Right ventricle myocardium superior (tissue), 1 donor: ENCODE data around the gene GAD2. TPM values are rescaled to one million over a fixed set of nuclear protein-coding genes. Genes with fewer than 3 reads are reported as not detected.

Source experiments
- ATAC-seq: fragments of 200-7000 bp; cut with Tn5 transposase; one replicate; pipeline ENCODE4 v1.9.1; 2020; ENCODE audit warnings: mild to moderate bottlenecking; ENCODE audit not compliant: poor library complexity
- DNase-seq: peaks from one replicate; pipeline ENCODE4 v3.0.0-alpha.2; 2020
- intact Hi-C: fragments of 100-400 bp; cut with DNase I; formaldehyde crosslinking; loops from one replicate; pipeline ENCODE4 v1.11.2; 2022
- long read RNA-seq: library from polyadenylated mRNA; unstranded; transcript quantifications from one replicate; pipeline ENCODE4 v2.0.0, GENCODE V29; 2021
- total RNA-seq: library from RNA; stranded (reverse); fragmentation: NEBNext Ultra II Directional; extraction: Animal tissue kit (Norgen Biotek cat#: 25700); gene quantifications from one replicate; pipeline ENCODE4 v1.2.1, GENCODE V29; 2021
- donor health status: DM: no; HTN: yes; CAD: no; lungs with severe emphysema.

The GAD2 gene
- total RNA-seq: not detected
- long read RNA-seq: 0 reads

DNA sequence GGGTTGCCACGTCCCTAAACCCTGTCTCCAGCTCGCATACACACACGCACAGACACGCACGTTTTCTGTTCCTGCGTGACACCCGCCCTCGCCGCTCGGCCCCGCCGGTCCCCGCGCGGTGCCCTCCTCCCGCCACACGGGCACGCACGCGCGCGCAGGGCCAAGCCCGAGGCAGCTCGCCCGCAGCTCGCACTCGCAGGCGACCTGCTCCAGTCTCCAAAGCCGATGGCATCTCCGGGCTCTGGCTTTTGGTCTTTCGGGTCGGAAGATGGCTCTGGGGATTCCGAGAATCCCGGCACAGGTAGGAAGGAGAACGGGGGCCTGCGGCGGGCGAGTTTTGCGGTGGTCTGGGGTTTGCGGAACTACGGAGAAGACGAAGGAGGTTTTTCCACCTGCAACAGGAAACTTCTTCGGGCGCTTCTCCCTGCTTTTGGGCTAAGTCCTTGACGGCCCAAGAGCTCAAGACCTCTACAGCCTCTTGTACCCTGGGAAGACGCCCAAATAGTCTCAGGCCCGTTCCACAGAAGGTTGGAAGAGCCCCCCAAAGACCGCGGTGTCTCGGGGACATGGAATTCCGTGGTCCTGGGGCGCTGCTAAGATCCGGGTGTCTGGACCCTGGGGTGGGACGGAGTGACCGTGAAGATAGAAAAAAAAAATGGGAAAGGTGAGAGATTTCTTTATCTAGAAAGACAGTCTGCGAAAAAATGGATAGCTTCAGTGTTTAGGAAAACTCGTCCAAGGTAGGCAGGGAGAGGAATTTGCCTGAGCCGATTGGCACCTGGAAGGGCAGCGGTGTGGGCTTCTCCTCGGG, at the start of gene GAD2:
TSS of gene GAD2 (plus strand) at position 190 of the 811 bp plus-strand sequence. CDS start at position 226, 36 bp downstream.
- ATAC-seq (no peak), DNase-seq (no peak)
- intact Hi-C loops: no loop called here

GRCh38 chr10:26169466-26169865, 47.1 kb upstream of the GAD2 start:
- ATAC-seq (no peak), DNase-seq (no peak)
- intact Hi-C loops: no loop called here

DNA sequence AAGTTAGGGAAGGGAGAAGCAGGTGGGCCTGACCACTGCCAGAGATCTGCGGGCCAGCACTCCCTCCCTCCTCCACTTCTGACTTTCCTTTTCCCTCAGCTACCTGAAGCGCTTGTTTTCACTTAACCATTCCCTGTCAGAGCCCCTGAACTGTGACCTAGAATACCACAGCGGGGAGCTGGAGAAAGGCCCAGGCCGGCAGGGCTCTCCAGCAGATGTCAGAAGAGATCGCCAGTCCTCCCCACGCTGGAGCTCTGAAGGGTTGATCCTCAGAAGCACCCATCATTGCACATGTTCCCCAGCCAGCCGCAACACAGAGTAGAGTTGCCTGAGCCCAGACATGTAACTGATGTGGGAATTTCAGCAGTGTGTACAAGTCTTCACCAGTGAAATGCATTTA, 44.4 kb upstream of the GAD2 start:
- DNase-seq (no peak), ATAC-seq (no peak)
- intact Hi-C loops: no loop called here

- DNase-seq: no peak
- ATAC-seq: no peak
- intact Hi-C loops: no loop called here
Measured at GRCh38 chr10:26173837-26174236, 42.7 kb upstream of the GAD2 start.

- intact Hi-C loops: no loop called here
- no peak for DNase-seq
- ATAC-seq: no peak
Measured at GRCh38 chr10:26177341-26177740, 39.2 kb upstream of the GAD2 start.

GRCh38 chr10:26194275-26194674, 22.3 kb upstream of the GAD2 start:
- ATAC-seq (no peak), DNase-seq (no peak)
- intact Hi-C loops: no loop called here

DNA sequence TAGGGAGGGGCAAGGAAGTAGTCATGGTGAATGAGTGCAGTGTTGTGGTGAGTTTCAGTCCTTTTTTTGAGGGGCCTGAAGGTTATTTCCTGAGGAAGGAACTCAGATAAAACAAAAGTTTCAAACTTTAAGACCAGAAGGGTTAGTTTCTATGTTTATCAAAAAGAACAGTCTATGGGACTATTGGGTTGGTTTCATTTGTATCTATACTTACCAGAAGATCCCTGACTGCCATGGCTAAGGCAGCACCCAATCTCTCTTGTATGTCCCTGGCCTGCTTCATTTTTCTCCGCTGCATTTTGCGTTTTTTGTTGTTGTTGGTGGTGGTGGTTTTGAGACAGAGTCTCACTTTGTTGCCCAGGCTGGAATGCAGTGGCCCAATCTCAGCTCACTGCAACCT, 19.3 kb upstream of the GAD2 start:
- ATAC-seq: no peak
- intact Hi-C loops: no loop called here
- no peak for DNase-seq

DNA sequence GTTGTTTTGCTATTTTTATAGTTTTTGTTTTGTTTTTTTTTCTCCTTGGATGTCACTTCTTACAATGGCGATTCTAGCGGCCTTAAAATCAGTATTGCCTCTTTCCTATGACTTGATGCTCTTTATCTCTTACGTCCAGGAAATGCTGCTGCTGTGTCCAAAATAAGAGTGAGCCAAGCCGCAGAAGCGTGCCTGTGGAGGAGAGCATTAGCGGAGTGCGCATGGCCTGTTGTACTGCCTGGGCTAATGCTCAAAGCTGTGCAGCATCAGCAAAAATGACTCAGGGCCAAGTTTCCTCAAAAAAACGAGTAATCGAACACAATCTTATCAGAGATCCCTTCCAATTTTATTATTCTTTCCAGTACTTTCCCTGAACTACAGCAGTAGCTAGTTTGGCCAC, 18.5 kb upstream of the GAD2 start:
- no peak for ATAC-seq
- DNase-seq: no peak
- intact Hi-C loops: no loop called here

- intact Hi-C loops: no loop called here
- DNase-seq (no peak), ATAC-seq (no peak)
Measured at GRCh38 chr10:26199841-26200240, 16.7 kb upstream of the GAD2 start.

- DNase-seq (no peak), ATAC-seq (no peak)
- intact Hi-C loops: no loop called here
Measured at GRCh38 chr10:26205223-26205622, 11.4 kb upstream of the GAD2 start.

GRCh38 chr10:26211781-26212444, 4.7 kb upstream of the GAD2 start:
- no peak for DNase-seq
- intact Hi-C loops: no loop called here
- ATAC-seq: no peak

DNA sequence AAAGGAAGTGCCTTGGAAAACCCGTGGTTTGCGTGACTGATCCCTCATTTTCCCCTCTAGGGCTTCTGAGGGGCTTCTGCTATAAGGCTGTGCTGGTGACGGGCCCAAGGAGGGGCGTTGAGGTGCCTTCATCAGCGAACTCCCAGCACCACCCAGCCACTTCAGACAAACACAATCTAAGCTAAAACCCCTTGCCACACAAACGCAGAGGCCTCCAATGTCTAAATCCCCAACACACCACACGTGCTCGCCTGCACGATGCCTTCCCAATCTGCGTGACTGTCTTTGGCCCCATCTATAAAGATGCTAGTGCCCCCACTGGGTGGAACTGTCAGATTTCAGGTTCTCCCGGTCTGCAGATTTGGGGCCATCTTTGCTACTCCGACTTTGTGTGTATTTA, 4.1 kb upstream of the GAD2 start:
- DNase-seq (no peak), ATAC-seq (no peak)
- intact Hi-C loops: no loop called here

DNA sequence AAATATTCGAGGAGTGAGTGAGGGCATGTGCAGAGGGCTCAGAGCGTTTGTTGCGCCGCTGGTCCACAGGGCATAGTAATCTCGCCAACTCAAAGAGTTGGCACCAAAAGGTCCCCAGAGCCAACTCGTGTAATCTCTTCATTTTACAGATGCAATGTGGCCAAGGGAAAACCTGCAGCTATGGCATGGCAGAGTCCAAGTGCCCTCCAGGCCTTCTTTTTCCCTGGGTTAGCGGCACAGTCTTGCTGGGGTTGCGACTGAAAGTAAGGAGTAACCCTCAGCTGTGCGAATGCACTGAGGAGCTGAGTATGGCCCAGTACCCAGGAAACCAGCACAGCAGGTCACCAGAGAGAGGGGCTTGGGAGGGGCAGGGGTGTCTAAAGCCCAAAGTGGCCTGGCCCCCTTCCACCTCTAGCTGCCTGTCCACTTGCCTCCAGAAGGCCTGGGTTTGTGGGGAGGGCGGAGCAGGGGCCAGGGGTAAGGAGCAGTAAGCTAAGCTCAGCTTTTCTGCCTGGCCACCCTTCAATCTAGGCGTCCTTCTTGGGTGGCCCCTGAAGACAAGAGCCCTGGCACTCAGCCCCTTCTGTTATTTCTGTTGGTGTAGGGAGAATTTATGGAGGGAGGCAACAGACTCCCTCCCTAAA, 3.3 kb upstream of the GAD2 start:
- intact Hi-C loops: no loop called here
- DNase-seq (no peak), ATAC-seq (no peak)

GRCh38 chr10:26214004-26214403, 2.6 kb upstream of the GAD2 start:
- intact Hi-C loops: no loop called here
- no peak for ATAC-seq
- no peak for DNase-seq

- DNase-seq (no peak), ATAC-seq (no peak)
- intact Hi-C loops: no loop called here
Measured at GRCh38 chr10:26214551-26215395, 1.8 kb upstream of the GAD2 start.

GRCh38 chr10:26215396-26215934, 1.1 kb upstream of the GAD2 start:
- intact Hi-C loops: no loop called here
- no peak for ATAC-seq
- DNase-seq: no peak

GRCh38 chr10:26215935-26216584, 514 bp upstream of the GAD2 start:
- DNase-seq (no peak), ATAC-seq (no peak)
- intact Hi-C loops: no loop called here

DNA sequence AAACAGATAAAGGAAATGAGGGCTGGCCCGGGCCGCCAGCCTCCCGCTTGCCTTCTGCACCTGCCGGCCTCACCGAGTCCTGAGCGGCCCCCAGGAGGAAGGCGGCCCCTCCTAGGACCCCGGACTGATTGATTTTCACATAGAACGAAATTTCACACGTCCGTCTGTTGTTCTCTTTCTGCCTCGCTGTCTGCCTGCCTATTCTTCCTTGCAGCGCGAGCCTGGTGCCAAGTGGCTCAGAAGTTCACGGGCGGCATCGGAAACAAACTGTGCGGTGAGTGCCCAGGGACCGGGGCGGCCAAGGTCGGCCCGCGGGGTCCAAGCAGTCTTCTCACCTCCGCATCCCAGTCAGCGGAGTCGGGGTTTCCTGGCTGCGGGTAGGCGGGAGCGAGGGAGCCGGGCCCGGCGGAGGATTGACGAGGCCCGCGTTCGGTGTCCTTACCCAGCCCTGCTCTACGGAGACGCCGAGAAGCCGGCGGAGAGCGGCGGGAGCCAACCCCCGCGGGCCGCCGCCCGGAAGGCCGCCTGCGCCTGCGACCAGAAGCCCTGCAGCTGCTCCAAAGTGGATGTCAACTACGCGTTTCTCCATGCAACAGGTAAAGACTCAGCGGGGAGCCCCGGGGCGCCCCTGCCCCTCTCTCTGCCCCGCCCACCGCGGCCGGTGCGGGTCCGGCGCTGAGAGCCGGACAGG, 967 bp downstream of the GAD2 start:
- intact Hi-C loops: no loop called here
- ATAC-seq (no peak), DNase-seq (no peak)
